BJ (cell line): Measurements from ENCODE around the gene MEGF6. TPM values are rescaled to one million over a fixed set of nuclear protein-coding genes. Genes with fewer than 3 reads are reported as not detected.

Source experiments
- CTCF ChIA-PET: fragments of 350-600 bp; formaldehyde crosslinking; extraction: SDS; loops from one replicate; lab custom pipeline; 2021; ENCODE audit warnings: antibody characterized with exemption, inconsistent platforms; lab: Yijun Ruan, JAX
- POLR2A ChIA-PET: fragments of 300-600 bp; sonication (Branson Sonifier 250); formaldehyde crosslinking; extraction: SDS; loops from one replicate; lab custom pipeline; 2021; ENCODE audit warnings: antibody characterized with exemption; lab: Charles Lee
- DNase-seq: peaks from one replicate; pipeline ENCODE4 v3.0.0-alpha.2; 2011; ENCODE audit warnings: low read depth
- H3K27me3 ChIP-seq: 2 replicates; pipeline ENCODE4 v1.6.0; 2011; ENCODE audit warnings: low read length; ENCODE audit not compliant: control insufficient read depth, insufficient read depth
- H3K36me3 ChIP-seq: 2 replicates; pipeline ENCODE4 v1.5.1; 2011; ENCODE audit warnings: low read length; ENCODE audit not compliant: control insufficient read depth, insufficient read depth
- H3K4me3 ChIP-seq: 2 replicates; pipeline ENCODE4 v1.5.1; 2011; ENCODE audit warnings: low read depth, mild to moderate bottlenecking, control low read depth, low read length
- CTCF ChIP-seq: IDR thresholded peaks from 2 replicates; pipeline ENCODE4 v1.5.1; 2011; ENCODE audit warnings: low read depth, mild to moderate bottlenecking, control low read depth, inconsistent platforms, low read length, moderate library complexity; ENCODE audit not compliant: insufficient read depth
- polyA plus RNA-seq: library from polyadenylated mRNA; depleted of rRNA; stranded (reverse); fragments of >200 nt; gene quantifications from 2 replicates; pipeline ENCODE4 v1.2.3, GENCODE V29; 2011

Gene MEGF6
- polyA plus RNA-seq, 1 experiment: 77.4 TPM

GRCh38 chr1:3599286-3599811 lies 12.0 kb downstream of the MEGF6 start:
- POLR2A ChIA-PET: no interaction called here
- Histone ChIP-seq H3K36me3 (no peaks in the 10 kb centered on the region), H3K27me3 (no peaks in the 10 kb centered on the region), H3K4me3 (no peak overlapping the region)
- TF ChIP-seq CTCF: no peak
- no peak for DNase-seq
- CTCF ChIA-PET: interaction anchor here (1.0 to 1.7 kb wide), 5 partner anchors 18 to 93 kb away, joined by 3 to 10 read pairs (median 4); no protein-coding TSS in a partner anchor

GRCh38 chr1:3598522-3599285 lies 12.6 kb downstream of the MEGF6 start:
- H3K36me3 ChIP-seq: no peaks in the 10 kb centered on the region
- POLR2A ChIA-PET: no interaction called here
- H3K27me3 ChIP-seq: no peaks in the 10 kb centered on the region
- CTCF ChIA-PET: interaction anchor here (1.4 to 1.7 kb wide), 2 partner anchors 23 to 33 kb away, joined by 3 to 10 read pairs; no protein-coding TSS in a partner anchor
- TF ChIP-seq CTCF: no peak
- DNase-seq: no peak
- no peak overlapping the region for H3K4me3 ChIP-seq

GRCh38 chr1:3598051-3598491 lies 13.2 kb downstream of the MEGF6 start:
- H3K4me3 ChIP-seq: no peak overlapping the region
- ChIA-PET POLR2A (no interaction called here), CTCF (interaction anchor here (1.4 to 1.7 kb wide), 2 partner anchors 23 to 33 kb away, joined by 3 to 10 read pairs; no protein-coding TSS in a partner anchor)
- H3K36me3 ChIP-seq: no peaks in the 10 kb centered on the region
- H3K27me3 ChIP-seq: no peaks in the 10 kb centered on the region
- no peak for TF ChIP-seq CTCF
- DNase-seq: no peak

- ChIA-PET CTCF (interaction anchor here (0.9 kb wide), 1 partner anchor 21 kb away, joined by 4 read pairs; no protein-coding TSS in a partner anchor), POLR2A (no interaction called here)
- Histone ChIP-seq H3K36me3 (no peaks in the 10 kb centered on the region), H3K4me3 (no peak overlapping the region), H3K27me3 (no peaks in the 10 kb centered on the region)
- TF ChIP-seq CTCF: no peak
- DNase-seq: no peak
Observed at GRCh38 chr1:3597599-3597964, 13.7 kb downstream of the MEGF6 start.
